ENCODE data around the gene KIFC1.
"Not testable (repeated sequence)": the region's sequence is repeated elsewhere in the genome, so short reads cannot be mapped to it uniquely, and the experiment has no call there.

The KIFC1 gene

GRCh38 chr6:33392595-33392948 is 949 bp downstream of the KIFC1 start:
- TF ChIP-seq CTCF (IDR thresholded peaks at IDR 0.05; ENCODE audit: low read depth, low read length, missing control alignments): no peak
- Histone ChIP-seq H3K4me3 (ENCODE audit: low read depth, low read length) (peak overlapping the region; percentile 97), H3K27me3 (replicated peaks) (no peaks in the 10 kb centered on the region), H3K27ac (peak overlapping the region; percentile 73), H3K36me3 (replicated peaks) (no peaks in the 10 kb centered on the region)
- no peak for DNase-seq
- in situ Hi-C loops (cut with HindIII; ENCODE audit: low pct_ligation_motif_present, low sequenced_read_pairs): no loop called here

- in situ Hi-C loops (cut with HindIII; ENCODE audit: low pct_ligation_motif_present, low sequenced_read_pairs): no loop called here
- H3K4me3 ChIP-seq (ENCODE audit: low read depth, low read length): peak overlapping the region; percentile 97
Measured at GRCh38 chr6:33392979-33393378, 1.4 kb downstream of the KIFC1 start.

GRCh38 chr6:33397541-33397940 is 5.9 kb downstream of the KIFC1 start:
- Histone ChIP-seq H3K27ac (no peak overlapping the region), H3K27me3 (replicated peaks) (no peaks in the 10 kb centered on the region), H3K4me3 (ENCODE audit: low read depth, low read length) (no peak overlapping the region), H3K36me3 (replicated peaks) (no peaks in the 10 kb centered on the region)
- no peak for DNase-seq
- TF ChIP-seq CTCF (IDR thresholded peaks at IDR 0.05; ENCODE audit: low read depth, low read length, missing control alignments): no peak
- in situ Hi-C loops (cut with HindIII; ENCODE audit: low pct_ligation_motif_present, low sequenced_read_pairs): no loop called here

More at GRCh38 chr6:33392979-33393378, 1.4 kb downstream of the KIFC1 start:
- Histone ChIP-seq H3K36me3 (replicated peaks) (no peaks in the 10 kb centered on the region), H3K27me3 (replicated peaks) (no peaks in the 10 kb centered on the region), H3K27ac (peak overlapping the region; percentile 73)
- TF ChIP-seq CTCF (IDR thresholded peaks at IDR 0.05; ENCODE audit: low read depth, low read length, missing control alignments): no peak
- no peak for DNase-seq

- DNase-seq; in situ Hi-C loops (cut with HindIII; ENCODE audit: low pct_ligation_motif_present, low sequenced_read_pairs); H3K27me3 ChIP-seq (replicated peaks); H3K27ac ChIP-seq; H3K36me3 ChIP-seq (replicated peaks); H3K4me3 ChIP-seq (ENCODE audit: low read depth, low read length): not testable (repeated sequence)
Measured at GRCh38 chr6:33398601-33399000, 7.0 kb downstream of the KIFC1 start.

- H3K27me3 ChIP-seq (replicated peaks); H3K4me3 ChIP-seq (ENCODE audit: low read depth, low read length); DNase-seq; H3K36me3 ChIP-seq (replicated peaks); in situ Hi-C loops (cut with HindIII; ENCODE audit: low pct_ligation_motif_present, low sequenced_read_pairs); H3K27ac ChIP-seq: not testable (repeated sequence)
Measured at GRCh38 chr6:33399881-33400280, 8.3 kb downstream of the KIFC1 start.

GRCh38 chr6:33404884-33405283 is 13.3 kb downstream of the KIFC1 start:
- DNase-seq: no peak
- in situ Hi-C loops (cut with HindIII; ENCODE audit: low pct_ligation_motif_present, low sequenced_read_pairs): no loop called here
- TF ChIP-seq CTCF (IDR thresholded peaks at IDR 0.05; ENCODE audit: low read depth, low read length, missing control alignments): no peak
- H3K4me3 ChIP-seq (ENCODE audit: low read depth, low read length): no peak overlapping the region
- peaks cover 5% of the 10 kb centered on the region for H3K36me3 ChIP-seq (replicated peaks)
- no peak overlapping the region for H3K27ac ChIP-seq
- H3K27me3 ChIP-seq (replicated peaks): no peaks in the 10 kb centered on the region

GRCh38 chr6:33405386-33405940 is 13.8 kb downstream of the KIFC1 start:
- H3K36me3 ChIP-seq (replicated peaks): peaks cover 5% of the 10 kb centered on the region
- DNase-seq: no peak
- in situ Hi-C loops (cut with HindIII; ENCODE audit: low pct_ligation_motif_present, low sequenced_read_pairs): no loop called here
- H3K27ac ChIP-seq: no peak overlapping the region
- no peak overlapping the region for H3K4me3 ChIP-seq (ENCODE audit: low read depth, low read length)
- TF ChIP-seq CTCF (IDR thresholded peaks at IDR 0.05; ENCODE audit: low read depth, low read length, missing control alignments): no peak
- H3K27me3 ChIP-seq (replicated peaks): no peaks in the 10 kb centered on the region

Measured in brain microvascular endothelial cell (primary cell).